Astrocyte (in vitro differentiated cells and primary cell): ENCODE data around the gene TIMP3.

Experiments
- EZH2 ChIP-seq: IDR thresholded peaks from 2 replicates; pipeline ENCODE4 v1.6.1; 2012; ENCODE audit warnings: mild to moderate bottlenecking, low read length, inconsistent platforms; ENCODE audit not compliant: insufficient read depth
- TF ChIP-seq, protein P1 (sequence below): IDR thresholded peaks from 2 replicates; pipeline ENCODE4 v1.5.1; 2011; ENCODE audit warnings: low read depth, mild to moderate bottlenecking, inconsistent platforms, low read length, moderate library complexity; ENCODE audit not compliant: insufficient read depth

GRCh38 chr22:32837803-32838202, 36.3 kb downstream of the TIMP3 start:
- TF ChIP-seq, protein P1, sequence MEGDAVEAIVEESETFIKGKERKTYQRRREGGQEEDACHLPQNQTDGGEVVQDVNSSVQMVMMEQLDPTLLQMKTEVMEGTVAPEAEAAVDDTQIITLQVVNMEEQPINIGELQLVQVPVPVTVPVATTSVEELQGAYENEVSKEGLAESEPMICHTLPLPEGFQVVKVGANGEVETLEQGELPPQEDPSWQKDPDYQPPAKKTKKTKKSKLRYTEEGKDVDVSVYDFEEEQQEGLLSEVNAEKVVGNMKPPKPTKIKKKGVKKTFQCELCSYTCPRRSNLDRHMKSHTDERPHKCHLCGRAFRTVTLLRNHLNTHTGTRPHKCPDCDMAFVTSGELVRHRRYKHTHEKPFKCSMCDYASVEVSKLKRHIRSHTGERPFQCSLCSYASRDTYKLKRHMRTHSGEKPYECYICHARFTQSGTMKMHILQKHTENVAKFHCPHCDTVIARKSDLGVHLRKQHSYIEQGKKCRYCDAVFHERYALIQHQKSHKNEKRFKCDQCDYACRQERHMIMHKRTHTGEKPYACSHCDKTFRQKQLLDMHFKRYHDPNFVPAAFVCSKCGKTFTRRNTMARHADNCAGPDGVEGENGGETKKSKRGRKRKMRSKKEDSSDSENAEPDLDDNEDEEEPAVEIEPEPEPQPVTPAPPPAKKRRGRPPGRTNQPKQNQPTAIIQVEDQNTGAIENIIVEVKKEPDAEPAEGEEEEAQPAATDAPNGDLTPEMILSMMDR, result no peak
- TF ChIP-seq EZH2, result no peak
